Neural cell (in vitro differentiated cells): Measurements from ENCODE around the gene POMGNT2.

ENCODE experiments used
- CTCF ChIP-seq: fragments of 450-650 bp; IDR thresholded peaks from 2 replicates; pipeline ENCODE4 v1.5.1; 2014; ENCODE audit warnings: antibody characterized with exemption, mild to moderate bottlenecking, moderate library complexity; ENCODE audit not compliant: poor library complexity, severe bottlenecking
- EZH2 ChIP-seq: fragments of 200-600, 300-800 bp; shearing (Covaris generic), sonication (generic); IDR thresholded peaks from 2 replicates; pipeline ENCODE4 v1.6.1; 2014; ENCODE audit warnings: antibody characterized with exemption, low read length, borderline replicate concordance, mild to moderate bottlenecking; ENCODE audit not compliant: insufficient read depth, poor library complexity, severe bottlenecking
- POLR2AphosphoS5 ChIP-seq: IDR thresholded peaks from 2 replicates; pipeline ENCODE4 v1.6.1; 2012
- RAD21 ChIP-seq: fragments of 450-650 bp; conservative IDR thresholded peaks from 2 replicates; pipeline ENCODE4 v1.6.1; 2014; ENCODE audit warnings: antibody characterized with exemption, mild to moderate bottlenecking, moderate library complexity
- SMC3 ChIP-seq: fragments of 450-650 bp; conservative IDR thresholded peaks from 2 replicates; pipeline ENCODE4 v1.6.1; 2014; ENCODE audit warnings: antibody characterized with exemption, mild to moderate bottlenecking, moderate library complexity; ENCODE audit not compliant: poor library complexity
- TAF1 ChIP-seq: IDR thresholded peaks from 2 replicates; pipeline ENCODE4 v1.6.1; 2012; ENCODE audit warnings: low read depth

DNA sequence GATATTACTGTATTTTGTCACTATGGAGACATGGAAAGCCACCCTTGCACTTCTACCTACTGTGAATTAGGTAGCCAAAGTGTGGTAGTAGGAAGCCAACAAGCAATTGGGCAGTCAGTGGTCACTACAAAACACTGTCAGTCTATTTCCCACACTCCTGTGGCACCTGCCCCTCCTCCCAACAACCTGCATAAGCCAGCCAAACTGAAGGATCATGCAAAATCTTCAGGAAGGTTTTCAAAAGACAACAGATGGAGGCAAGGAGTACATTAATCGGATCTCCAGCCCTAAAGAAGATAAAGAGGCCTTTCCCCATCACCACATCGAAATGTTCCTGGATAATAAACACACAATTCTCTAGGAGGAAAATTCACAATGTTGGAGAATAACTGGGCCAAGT lies 11.9 kb downstream of the POMGNT2 start:
- TF ChIP-seq CTCF (no peak), RAD21 (no peak), TAF1 (no peak), EZH2 (no peak), POLR2AphosphoS5 (no peak), SMC3 (no peak)
